GM10266 (cell line): ENCODE data around the gene NFE2L3.
A peak's percentile ranks its signal among the peaks of the same experiment; 100 is the strongest.

Experiments
- DNase-seq: peaks from one replicate; pipeline ENCODE4 v3.0.0; 2012; ENCODE audit errors: extremely low spot score
- CTCF ChIP-seq: IDR thresholded peaks from 2 replicates; pipeline ENCODE4 v1.5.1; 2012; ENCODE audit warnings: mild to moderate bottlenecking, low read depth; ENCODE audit not compliant: control insufficient read depth, insufficient read depth; ENCODE audit errors: missing control alignments

NFE2L3 gene

GRCh38 chr7:26153823-26154783 is 2.1 kb downstream of the NFE2L3 start:
- DNase-seq: peak; percentile 35
- no peak for TF ChIP-seq CTCF

- no peak for DNase-seq
Measured at GRCh38 chr7:26155531-26156375, 3.8 kb downstream of the NFE2L3 start.

DNA sequence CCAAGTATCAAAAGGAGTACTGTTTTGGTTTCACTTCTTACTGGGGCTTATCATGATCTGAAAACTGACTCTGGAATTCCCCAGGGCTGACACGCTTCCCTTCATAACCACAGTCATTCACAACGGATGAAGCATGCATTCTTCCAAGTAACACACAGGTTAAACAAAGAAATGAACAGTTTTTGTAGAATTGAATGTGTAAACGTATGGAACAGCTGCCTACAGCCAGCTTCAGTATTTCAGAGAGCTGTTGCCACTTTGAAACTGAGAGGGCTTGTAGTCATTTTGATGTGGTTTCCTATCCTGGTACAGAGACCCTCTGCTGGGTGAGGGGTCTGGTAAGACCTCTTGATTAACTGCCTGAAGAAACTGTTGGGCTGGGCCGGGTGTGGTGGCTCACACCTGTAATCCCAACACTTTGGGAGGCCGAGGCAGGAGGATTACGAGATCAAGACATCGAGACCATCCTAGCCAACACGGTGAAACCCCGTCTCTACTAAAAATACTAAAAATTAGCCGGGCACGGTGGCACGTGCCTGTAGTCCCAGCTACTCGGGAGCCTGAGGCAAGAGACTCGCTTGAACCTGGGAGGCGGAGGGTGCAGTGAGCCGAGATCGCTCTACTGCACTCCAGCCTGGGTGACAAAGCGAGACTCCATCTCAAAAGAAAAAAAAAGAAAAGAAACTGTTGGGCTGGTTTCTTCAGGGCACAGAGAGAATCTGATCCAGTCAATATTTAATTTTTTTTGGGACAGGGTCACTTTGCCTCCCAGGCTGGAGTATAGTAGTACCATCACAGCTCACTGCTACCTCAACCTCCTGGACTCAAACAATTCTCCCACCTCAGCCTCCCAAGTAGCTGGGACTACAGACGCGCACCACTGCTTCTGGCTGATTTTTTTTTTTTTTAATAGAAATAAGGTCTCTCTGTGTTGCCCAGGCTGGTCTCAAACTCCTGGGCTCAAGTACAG is 4.7 kb downstream of the NFE2L3 start:
- no peak for TF ChIP-seq CTCF
- DNase-seq: peak; percentile 56

More at GRCh38 chr7:26155531-26156375, 3.8 kb downstream of the NFE2L3 start:
- TF ChIP-seq CTCF: no peak

DNA sequence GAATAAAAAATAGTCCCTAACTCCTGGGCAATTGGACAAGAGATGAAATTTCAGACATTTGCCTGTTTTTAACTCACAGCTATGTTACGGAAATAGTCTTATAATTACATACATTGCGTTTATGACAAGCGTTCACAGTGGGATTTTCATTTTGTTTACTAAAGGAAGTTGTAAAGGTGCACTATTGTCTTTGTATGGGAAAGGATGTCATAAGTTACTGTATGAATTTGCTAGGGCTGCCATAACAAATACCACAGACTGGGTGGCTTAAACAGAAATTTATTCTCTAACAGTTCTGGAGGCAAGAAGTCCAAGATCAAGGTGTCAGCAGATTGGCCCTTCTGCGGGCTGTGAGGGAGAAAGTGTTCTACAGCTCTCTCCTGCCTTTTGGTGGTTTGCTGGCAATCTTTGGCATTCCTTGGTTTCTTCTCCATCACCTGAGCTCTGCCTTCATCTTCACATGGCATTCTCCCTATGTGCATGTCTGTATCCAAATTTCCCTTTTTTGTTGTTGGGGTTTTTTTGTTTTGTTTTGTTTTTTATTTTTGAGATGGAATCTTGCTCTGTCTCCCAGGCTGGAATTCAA is 5.6 kb downstream of the NFE2L3 start:
- no peak for DNase-seq
- TF ChIP-seq CTCF: no peak

DNA sequence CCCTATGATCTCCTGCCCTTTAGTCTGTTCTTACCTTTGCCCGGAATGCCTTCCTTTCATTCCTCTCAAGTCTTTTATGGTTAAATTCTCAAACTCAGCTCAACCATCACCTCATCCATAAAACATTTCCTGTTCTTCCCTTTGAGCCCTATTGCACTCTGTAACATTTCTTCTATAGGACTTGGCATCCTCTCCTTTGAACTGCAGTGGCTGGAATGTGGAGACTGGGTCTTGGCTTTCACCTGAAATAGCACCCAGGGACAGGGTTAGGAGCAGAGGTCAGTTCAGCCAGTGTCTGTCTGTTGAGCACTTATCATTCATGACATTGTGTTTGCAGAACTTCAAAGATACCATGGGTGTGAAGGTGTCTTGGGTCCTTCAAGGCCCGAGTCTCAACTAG is 7.2 kb downstream of the NFE2L3 start:
- no peak for DNase-seq
- no peak for TF ChIP-seq CTCF

GRCh38 chr7:26160896-26161295 is 8.9 kb downstream of the NFE2L3 start:
- DNase-seq: no peak

More at GRCh38 chr7:26160896-26161295, 8.9 kb downstream of the NFE2L3 start:
- TF ChIP-seq CTCF: no peak
